ENCODE results near the gene TEX11.
"Not testable (repeated sequence)": the region's sequence is repeated elsewhere in the genome, so short reads cannot be mapped to it uniquely, and the experiment has no call there.

- TF ChIP-seq CTCF (IDR thresholded peaks at IDR 0.05; ENCODE audit: insufficient read depth, low read length, poor library complexity, severe bottlenecking); EZH2phosphoT487 (conservative IDR thresholded peaks at IDR 0.05; ENCODE audit: low read length): not testable (repeated sequence)
These were observed 180.6 kb downstream of the TEX11 start for GRCh38 chrX:70727961-70728360.
